Stimulated activated effector memory CD8-positive, alpha-beta T cell treated with anti-CD3 and anti-CD28 coated beads, Interleukin-12 subunit alpha, Interleukin-12 subunit beta, amount 100 ng/mL, for 72 hours (primary cell): Measurements from ENCODE around the gene TRA2A.
"Not testable (repeated sequence)": the region's sequence is repeated elsewhere in the genome, so short reads cannot be mapped to it uniquely, and the experiment has no call there.

Source experiments
- ATAC-seq: fragments of 150-1000 bp; cut with Tn5 transposase; 2 replicates; pipeline ENCODE4 v1.10.0; 2021
- DNase-seq, 2 donors: peaks; one replicate each; pipeline ENCODE4 v3.0.0; 2021 to 2022; ENCODE audit warnings: low spot score in 2 of 2
- H3K27ac Mint-ChIP-seq: one replicate; pipeline ENCODE4 v1.8.0; 2022; ENCODE audit warnings: mild to moderate bottlenecking, mixed read lengths
- H3K36me3 Mint-ChIP-seq: one replicate; pipeline ENCODE4 v1.8.0; 2022; ENCODE audit warnings: mild to moderate bottlenecking, mixed read lengths
- H3K4me1 Mint-ChIP-seq: one replicate; pipeline ENCODE4 v1.8.0; 2022; ENCODE audit warnings: mixed read lengths
- H3K4me3 Mint-ChIP-seq: one replicate; pipeline ENCODE4 v1.8.0; 2022; ENCODE audit warnings: mild to moderate bottlenecking, mixed read lengths
- H3K9me3 Mint-ChIP-seq: one replicate; pipeline ENCODE4 v1.8.0; 2022; ENCODE audit warnings: mixed read lengths

Gene TRA2A

GRCh38 chr7:23529262-23529859 is 2.4 kb downstream of the TRA2A start:
- Mint-ChIP-seq H3K4me3 (peak overlapping the region; percentile 97), H3K4me1 (peaks cover 61% of the 10 kb centered on the region)

DNA sequence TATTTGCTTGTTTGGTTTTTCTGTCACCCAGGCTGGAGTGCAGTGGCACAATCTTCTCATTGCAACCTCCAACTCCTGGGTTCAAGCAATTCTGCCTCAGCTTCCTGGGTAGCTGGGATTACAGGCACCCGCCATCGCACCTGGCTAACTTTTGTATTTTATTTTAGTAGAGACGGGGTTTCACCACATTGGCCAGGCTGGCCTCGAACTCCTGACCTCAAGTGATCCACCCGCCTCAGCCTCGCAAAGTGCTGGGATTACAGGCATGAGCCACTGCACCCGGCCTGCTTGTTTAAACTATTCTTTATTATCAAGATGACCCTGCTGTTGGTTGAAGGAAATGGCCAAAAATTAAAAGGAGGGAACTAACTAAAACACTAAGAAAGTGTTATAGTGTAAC is 6.2 kb downstream of the TRA2A start:
- ATAC-seq, H3K9me3 Mint-ChIP-seq, H3K4me3 Mint-ChIP-seq, H3K27ac Mint-ChIP-seq: not testable (repeated sequence)
- Mint-ChIP-seq H3K36me3 (peaks cover 76% of the 10 kb centered on the region), H3K4me1 (peaks cover 71% of the 10 kb centered on the region)
- DNase-seq, result peak in 1 of 2 donors; percentile 37

More at GRCh38 chr7:23529262-23529859, 2.4 kb downstream of the TRA2A start:
- ATAC-seq (no peak), DNase-seq (no peak)
- Mint-ChIP-seq H3K27ac (peak overlapping the region; percentile 100), H3K9me3 (no peaks in the 10 kb centered on the region), H3K36me3 (peaks cover 70% of the 10 kb centered on the region)

GRCh38 chr7:23524473-23524872 is 7.3 kb downstream of the TRA2A start:
- Mint-ChIP-seq H3K27ac (peak overlapping the region; percentile 26), H3K36me3 (peaks cover 76% of the 10 kb centered on the region), H3K4me3 (peak overlapping the region; percentile 21), H3K4me1 (peaks cover 62% of the 10 kb centered on the region), H3K9me3 (no peaks in the 10 kb centered on the region)
- no peak for ATAC-seq
- DNase-seq, result no peak

GRCh38 chr7:23523486-23524075 is 8.2 kb downstream of the TRA2A start:
- Mint-ChIP-seq H3K27ac (no peak overlapping the region), H3K4me1 (peaks cover 56% of the 10 kb centered on the region)

GRCh38 chr7:23520582-23520981 is 11.2 kb downstream of the TRA2A start:
- no peak for ATAC-seq
- Mint-ChIP-seq H3K36me3 (peaks cover 91% of the 10 kb centered on the region), H3K4me1 (peaks cover 42% of the 10 kb centered on the region), H3K4me3 (no peak overlapping the region), H3K27ac (no peak overlapping the region), H3K9me3 (peaks cover 3% of the 10 kb centered on the region)
- DNase-seq, result peak in 1 of 2 donors; percentile 20

More at GRCh38 chr7:23523486-23524075, 8.2 kb downstream of the TRA2A start:
- ATAC-seq, result no peak
- Mint-ChIP-seq H3K4me3 (no peak overlapping the region), H3K9me3 (no peaks in the 10 kb centered on the region), H3K36me3 (peaks cover 76% of the 10 kb centered on the region)
- no peak for DNase-seq

- peak in 1 of 2 donors; percentile 38 for DNase-seq
- Mint-ChIP-seq H3K36me3 (peaks cover 100% of the 10 kb centered on the region), H3K4me3 (no peak overlapping the region), H3K27ac (peak overlapping the region; percentile 17), H3K9me3 (peaks cover 3% of the 10 kb centered on the region), H3K4me1 (peaks cover 29% of the 10 kb centered on the region)
- peak; percentile 65 for ATAC-seq
Observed at GRCh38 chr7:23514755-23515154, 17.0 kb downstream of the TRA2A start.

DNA sequence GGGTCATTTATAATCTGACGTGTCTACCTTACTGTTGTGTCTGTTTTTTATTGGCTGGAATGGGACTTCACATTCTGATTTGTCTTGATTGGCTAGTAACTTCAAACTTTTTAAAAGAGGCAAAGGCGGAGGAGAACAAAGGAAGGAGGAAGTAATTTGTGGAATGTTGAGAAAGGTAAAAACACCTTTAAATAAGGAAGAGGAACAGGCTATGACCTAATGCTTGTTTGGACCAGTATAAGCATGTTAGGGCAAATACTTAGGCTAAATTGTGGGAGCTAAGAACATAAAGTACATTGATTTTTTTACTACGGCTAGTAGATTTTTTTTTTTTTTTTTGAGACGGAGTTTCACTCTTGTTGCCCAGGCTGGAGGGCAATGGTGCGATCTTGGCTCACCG is 18.0 kb downstream of the TRA2A start:
- peak overlapping the region; percentile 45 for H3K27ac Mint-ChIP-seq
- peaks cover 28% of the 10 kb centered on the region for H3K4me1 Mint-ChIP-seq
- not testable (repeated sequence) for H3K4me3 Mint-ChIP-seq, DNase-seq, H3K9me3 Mint-ChIP-seq, ATAC-seq
- peaks cover 100% of the 10 kb centered on the region for H3K36me3 Mint-ChIP-seq

DNA sequence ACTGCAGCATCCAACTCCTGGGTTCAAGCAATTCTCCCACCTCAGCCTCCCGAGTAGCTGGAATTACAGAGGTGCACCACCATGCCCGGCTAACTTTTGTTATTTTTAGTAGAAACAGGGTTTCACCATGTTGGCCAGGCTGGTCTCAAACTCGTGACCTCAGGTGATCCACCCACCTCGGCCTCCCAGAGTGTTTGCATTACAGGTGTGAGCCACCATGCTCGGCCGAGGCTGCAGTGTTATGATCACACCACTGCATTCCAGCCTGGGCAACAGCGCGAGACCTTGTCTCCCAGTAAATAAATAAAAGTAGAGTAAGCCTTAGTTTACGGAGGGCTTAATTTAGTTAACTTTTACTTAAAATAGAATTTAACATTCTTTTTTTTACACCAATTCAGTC is 37.8 kb downstream of the TRA2A start:
- DNase-seq (no peak), ATAC-seq (no peak)
- Mint-ChIP-seq H3K36me3 (peaks cover 19% of the 10 kb centered on the region), H3K4me1 (no peaks in the 10 kb centered on the region), H3K9me3 (no peaks in the 10 kb centered on the region), H3K4me3 (no peak overlapping the region), H3K27ac (no peak overlapping the region)

GRCh38 chr7:23491502-23491901 is 40.3 kb downstream of the TRA2A start:
- Mint-ChIP-seq H3K4me1 (no peaks in the 10 kb centered on the region), H3K4me3 (peak overlapping the region; percentile 76), H3K36me3 (peaks cover 12% of the 10 kb centered on the region), H3K9me3 (no peaks in the 10 kb centered on the region), H3K27ac (peak overlapping the region; percentile 88)
- ATAC-seq (no peak), DNase-seq (no peak)

- Mint-ChIP-seq H3K9me3 (no peaks in the 10 kb centered on the region), H3K4me1 (no peaks in the 10 kb centered on the region), H3K4me3 (peak overlapping the region; percentile 76), H3K27ac (peak overlapping the region; percentile 88), H3K36me3 (peaks cover 12% of the 10 kb centered on the region)
- DNase-seq (peak; percentile 30 to 69), ATAC-seq (peak; percentile 92)
Observed at GRCh38 chr7:23490357-23491135, 41.2 kb downstream of the TRA2A start.

GRCh38 chr7:23488714-23489113 is 43.1 kb downstream of the TRA2A start:
- not testable (repeated sequence) for H3K36me3 Mint-ChIP-seq, DNase-seq, H3K4me3 Mint-ChIP-seq, H3K9me3 Mint-ChIP-seq, ATAC-seq, H3K27ac Mint-ChIP-seq, H3K4me1 Mint-ChIP-seq

DNA sequence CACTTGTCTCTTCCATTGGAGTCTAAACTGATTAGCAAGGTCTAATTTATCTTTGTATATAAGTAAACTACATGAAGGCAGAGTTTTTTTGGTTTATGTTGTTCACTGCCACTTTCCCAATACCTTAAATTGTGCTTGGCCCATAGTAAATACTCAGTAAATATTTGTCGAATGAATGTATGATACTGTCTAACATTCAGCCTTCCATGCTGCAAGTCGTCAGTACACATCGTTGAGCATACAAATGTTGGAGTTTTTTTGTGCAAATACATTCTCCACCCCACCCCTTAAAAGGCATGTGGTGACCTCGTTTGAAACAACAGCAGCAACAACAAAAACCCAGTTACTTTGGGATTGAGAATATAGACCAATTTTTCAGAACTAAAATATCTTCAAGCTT is 44.1 kb downstream of the TRA2A start:
- DNase-seq (peak in 1 of 2 donors; percentile 17), ATAC-seq (no peak)
- H3K9me3 Mint-ChIP-seq, result no peaks in the 10 kb centered on the region
- no peak overlapping the region for H3K27ac Mint-ChIP-seq
- no peak overlapping the region for H3K4me3 Mint-ChIP-seq
- peaks cover 5% of the 10 kb centered on the region for H3K36me3 Mint-ChIP-seq
- no peaks in the 10 kb centered on the region for H3K4me1 Mint-ChIP-seq

GRCh38 chr7:23486002-23486773 is 45.6 kb downstream of the TRA2A start:
- no peak for ATAC-seq
- peaks cover 5% of the 10 kb centered on the region for H3K36me3 Mint-ChIP-seq
- no peaks in the 10 kb centered on the region for H3K4me1 Mint-ChIP-seq
- DNase-seq, result peak in 1 of 2 donors; percentile 10
- H3K4me3 Mint-ChIP-seq, result no peak overlapping the region
- no peak overlapping the region for H3K27ac Mint-ChIP-seq
- H3K9me3 Mint-ChIP-seq, result no peaks in the 10 kb centered on the region

- Mint-ChIP-seq H3K36me3 (no peaks in the 10 kb centered on the region), H3K9me3 (no peaks in the 10 kb centered on the region), H3K4me1 (no peaks in the 10 kb centered on the region), H3K4me3 (no peak overlapping the region), H3K27ac (no peak overlapping the region)
- no peak for ATAC-seq
- no peak for DNase-seq
Observed at GRCh38 chr7:23482686-23483085, 49.1 kb downstream of the TRA2A start.
